ENCODE data around the gene ZNF575. TPM values are rescaled to one million over a fixed set of nuclear protein-coding genes. Genes with fewer than 3 reads are reported as not detected.

ZNF575 gene
- polyA plus RNA-seq, 1 donor from 2014 or later = not detected

DNA sequence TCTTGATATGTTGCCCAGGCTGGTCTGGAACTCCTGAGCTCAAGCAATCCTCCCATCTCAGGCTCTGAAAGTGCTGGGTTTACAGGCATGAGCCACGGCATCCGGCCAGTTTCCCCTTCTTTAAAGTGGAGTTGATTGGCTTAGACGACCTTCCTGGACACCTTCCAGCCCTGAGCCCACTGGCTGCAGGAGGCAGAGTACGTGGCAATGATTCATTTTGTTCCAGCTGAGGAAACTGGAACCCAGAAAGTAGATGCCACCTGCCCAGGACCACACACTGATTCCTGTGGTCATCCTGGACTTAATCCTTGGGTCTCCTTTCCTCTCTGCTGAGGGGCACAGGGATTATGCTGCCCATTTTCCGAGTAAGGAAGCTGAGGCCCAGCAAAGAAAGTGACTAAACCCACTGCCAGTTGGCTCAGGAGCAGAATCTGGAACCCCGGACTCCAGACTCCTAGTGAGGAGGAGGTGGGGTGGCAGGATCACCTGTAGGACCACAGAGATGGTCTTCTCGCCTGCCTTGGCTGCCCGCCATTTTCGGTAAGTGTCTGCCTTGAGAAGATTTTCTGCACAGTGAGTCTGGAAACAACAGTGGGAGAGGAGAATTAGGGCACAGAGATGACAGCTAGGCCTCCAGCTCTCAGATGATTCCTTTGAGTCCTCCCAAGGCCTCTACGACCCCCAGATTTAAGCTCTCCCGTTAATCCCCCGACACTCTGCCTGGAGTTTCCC lies 41.6 kb downstream of the ZNF575 start:
- Histone ChIP-seq H2AFZ (ENCODE audit: low read depth, low read length) (peak overlapping the region; percentile 96), H4K20me1 (ENCODE audit: insufficient read depth) (no peaks in the 10 kb centered on the region), H3K27ac (ENCODE audit: low read length) (peak overlapping the region; percentile 89), H3K36me3 (ENCODE audit: insufficient read depth, low read length) (no peaks in the 10 kb centered on the region), H3K79me2 (replicated peaks; ENCODE audit: insufficient read depth, low read length) (peaks cover 15% of the 10 kb centered on the region), H3F3A (ENCODE audit: insufficient read depth, low read length, poor library complexity, severe bottlenecking) (no peaks in the 10 kb centered on the region), H3K9me2 (ENCODE audit: insufficient read depth, low read length) (no peaks in the 10 kb centered on the region), H3K4me2 (ENCODE audit: low read length) (peak overlapping the region; percentile 82), H3K9ac (ENCODE audit: low read length) (peak overlapping the region; percentile 96), H3K4me3 (ENCODE audit: low read length) (peak overlapping the region; percentile 99), H3K27me3 (ENCODE audit: insufficient read depth, low read depth, low read length) (no peaks in the 10 kb centered on the region), H3K9me3 (ENCODE audit: low read length) (no peaks in the 10 kb centered on the region)
- TF ChIP-seq, protein P1, sequence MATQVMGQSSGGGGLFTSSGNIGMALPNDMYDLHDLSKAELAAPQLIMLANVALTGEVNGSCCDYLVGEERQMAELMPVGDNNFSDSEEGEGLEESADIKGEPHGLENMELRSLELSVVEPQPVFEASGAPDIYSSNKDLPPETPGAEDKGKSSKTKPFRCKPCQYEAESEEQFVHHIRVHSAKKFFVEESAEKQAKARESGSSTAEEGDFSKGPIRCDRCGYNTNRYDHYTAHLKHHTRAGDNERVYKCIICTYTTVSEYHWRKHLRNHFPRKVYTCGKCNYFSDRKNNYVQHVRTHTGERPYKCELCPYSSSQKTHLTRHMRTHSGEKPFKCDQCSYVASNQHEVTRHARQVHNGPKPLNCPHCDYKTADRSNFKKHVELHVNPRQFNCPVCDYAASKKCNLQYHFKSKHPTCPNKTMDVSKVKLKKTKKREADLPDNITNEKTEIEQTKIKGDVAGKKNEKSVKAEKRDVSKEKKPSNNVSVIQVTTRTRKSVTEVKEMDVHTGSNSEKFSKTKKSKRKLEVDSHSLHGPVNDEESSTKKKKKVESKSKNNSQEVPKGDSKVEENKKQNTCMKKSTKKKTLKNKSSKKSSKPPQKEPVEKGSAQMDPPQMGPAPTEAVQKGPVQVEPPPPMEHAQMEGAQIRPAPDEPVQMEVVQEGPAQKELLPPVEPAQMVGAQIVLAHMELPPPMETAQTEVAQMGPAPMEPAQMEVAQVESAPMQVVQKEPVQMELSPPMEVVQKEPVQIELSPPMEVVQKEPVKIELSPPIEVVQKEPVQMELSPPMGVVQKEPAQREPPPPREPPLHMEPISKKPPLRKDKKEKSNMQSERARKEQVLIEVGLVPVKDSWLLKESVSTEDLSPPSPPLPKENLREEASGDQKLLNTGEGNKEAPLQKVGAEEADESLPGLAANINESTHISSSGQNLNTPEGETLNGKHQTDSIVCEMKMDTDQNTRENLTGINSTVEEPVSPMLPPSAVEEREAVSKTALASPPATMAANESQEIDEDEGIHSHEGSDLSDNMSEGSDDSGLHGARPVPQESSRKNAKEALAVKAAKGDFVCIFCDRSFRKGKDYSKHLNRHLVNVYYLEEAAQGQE (IDR thresholded peaks at IDR 0.05; ENCODE audit: borderline replicate concordance) = no peak
- TF ChIP-seq EP300 (conservative IDR thresholded peaks at IDR 0.05; ENCODE audit: poor library complexity, severe bottlenecking) (no peak), MXI1 (conservative IDR thresholded peaks at IDR 0.05; ENCODE audit: poor library complexity, severe bottlenecking) (no peak), RAD21 (conservative IDR thresholded peaks at IDR 0.05) (no peak), TAF1 (IDR thresholded peaks at IDR 0.05; ENCODE audit: low read depth) (no peak), SMC3 (conservative IDR thresholded peaks at IDR 0.05; ENCODE audit: poor library complexity) (no peak), POLR2AphosphoS5 (IDR thresholded peaks at IDR 0.05) (no peak), CTCF (IDR thresholded peaks at IDR 0.05; ENCODE audit: poor library complexity, severe bottlenecking) (no peak), EZH2 (IDR thresholded peaks at IDR 0.05; ENCODE audit: borderline replicate concordance, insufficient read depth, low read length, poor library complexity, severe bottlenecking) (no peak)

DNA sequence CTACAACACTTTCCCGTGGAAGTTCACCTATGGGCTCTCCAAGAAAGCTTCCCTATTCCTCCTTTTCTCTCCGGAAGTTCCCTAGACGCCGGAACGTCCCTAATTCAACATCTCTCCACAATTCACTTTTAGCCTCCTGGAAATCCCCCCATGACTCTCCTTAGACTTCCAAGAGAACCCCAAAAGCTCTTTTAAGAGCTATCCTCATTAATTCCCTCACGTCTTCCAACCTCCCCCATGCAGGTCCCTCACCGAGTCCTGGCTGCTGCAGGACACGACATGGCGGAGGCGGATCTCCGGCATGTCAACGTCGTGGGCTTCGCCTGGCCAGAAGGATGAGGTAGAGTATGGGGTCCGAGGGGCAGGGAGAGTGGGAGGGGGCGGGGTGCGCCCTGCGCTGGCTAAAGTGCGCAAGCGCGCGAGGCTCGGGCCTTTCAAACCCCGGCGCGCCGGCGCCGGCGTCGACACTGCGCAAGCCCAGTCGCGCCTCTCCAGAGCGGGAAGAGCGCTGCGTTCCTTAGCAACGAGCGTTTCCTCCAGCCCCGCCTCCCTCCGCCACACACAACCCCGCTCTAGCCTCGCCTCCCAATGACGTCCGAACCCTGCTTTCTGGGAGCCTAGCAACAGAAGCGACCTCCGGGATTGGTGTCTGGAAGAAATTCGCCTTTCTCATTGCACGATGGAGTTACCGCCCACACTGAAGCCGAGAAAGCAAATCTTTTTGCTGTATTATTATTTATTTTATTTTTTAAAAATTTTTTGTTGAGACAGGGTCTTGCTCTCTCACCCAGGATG lies 42.4 kb downstream of the ZNF575 start, which contains the start of the genes PINLYP and XRCC1:
TSS of gene PINLYP (plus strand) at position 646 of the 795 bp plus-strand sequence. CDS start 1,391 bp downstream, outside the sequence.
TSS of gene XRCC1 (minus strand) at position 372 of the 795 bp plus-strand sequence. CDS start at position 303, 69 bp downstream.
- peak within 1 kb of the TSS; percentile 96 for H3K9ac ChIP-seq (ENCODE audit: low read length)
- peak within 1 kb of the TSS; percentile 96 for H2AFZ ChIP-seq (ENCODE audit: low read depth, low read length)
- H3K79me2 ChIP-seq (replicated peaks; ENCODE audit: insufficient read depth, low read length) = peaks cover 15% of the 10 kb centered on the region
- no peaks in the 10 kb centered on the region for H4K20me1 ChIP-seq (ENCODE audit: insufficient read depth)
- no peaks in the 10 kb centered on the region for H3K9me2 ChIP-seq (ENCODE audit: insufficient read depth, low read length)
- H3K4me3 ChIP-seq (ENCODE audit: low read length) = peak within 1 kb of the TSS; percentile 99
- H3K4me2 ChIP-seq (ENCODE audit: low read length) = peak within 1 kb of the TSS; percentile 82
- H3K36me3 ChIP-seq (ENCODE audit: insufficient read depth, low read length) = no peaks in the 10 kb centered on the region
- no peaks in the 10 kb centered on the region for H3K27me3 ChIP-seq (ENCODE audit: insufficient read depth, low read depth, low read length)
- no peaks in the 10 kb centered on the region for H3K9me3 ChIP-seq (ENCODE audit: low read length)
- no peaks in the 10 kb centered on the region for H3F3A ChIP-seq (ENCODE audit: insufficient read depth, low read length, poor library complexity, severe bottlenecking)
- H3K27ac ChIP-seq (ENCODE audit: low read length) = peak within 1 kb of the TSS; percentile 94
- TF ChIP-seq TAF1 (IDR thresholded peaks at IDR 0.05; ENCODE audit: low read depth) = peak; percentile 61
- TF ChIP-seq POLR2AphosphoS5 (IDR thresholded peaks at IDR 0.05) = peak; percentile 90
- peak; percentile 26 for TF ChIP-seq RAD21 (conservative IDR thresholded peaks at IDR 0.05)
- TF ChIP-seq MXI1 (conservative IDR thresholded peaks at IDR 0.05; ENCODE audit: poor library complexity, severe bottlenecking) = peak; percentile 84
- TF ChIP-seq, protein P1 (IDR thresholded peaks at IDR 0.05; ENCODE audit: borderline replicate concordance) = peak; percentile 73
- no peak for TF ChIP-seq EZH2 (IDR thresholded peaks at IDR 0.05; ENCODE audit: borderline replicate concordance, insufficient read depth, low read length, poor library complexity, severe bottlenecking)
- peak; percentile 44 for TF ChIP-seq SMC3 (conservative IDR thresholded peaks at IDR 0.05; ENCODE audit: poor library complexity)
- no peak for TF ChIP-seq CTCF (IDR thresholded peaks at IDR 0.05; ENCODE audit: poor library complexity, severe bottlenecking)
- peak; percentile 59 for TF ChIP-seq EP300 (conservative IDR thresholded peaks at IDR 0.05; ENCODE audit: poor library complexity, severe bottlenecking)
